HG03103 (cell line): ENCODE results near the gene RPS19BP1.

Source experiments
- ATAC-seq: cut with Tn5 transposase; IDR thresholded peaks from one replicate; pipeline ENCODE4 v1.9.1; 2021; ENCODE audit warnings: low read depth; ENCODE audit not compliant: unreplicated experiment

The RPS19BP1 gene

GRCh38 chr22:39532215-39533073, at the start of gene RPS19BP1:
Gene RPS19BP1, minus strand, starts transcription at chr22:39532748. Its CDS starts 10 bp downstream, at chr22:39532738.
- ATAC-seq: peak; percentile 70

GRCh38 chr22:39581303-39581702, 48.8 kb upstream of the RPS19BP1 start:
- ATAC-seq: no peak

GRCh38 chr22:39580795-39581194, 48.2 kb upstream of the RPS19BP1 start:
- no peak for ATAC-seq

- no peak for ATAC-seq
These were observed 47.5 kb upstream of the RPS19BP1 start for GRCh38 chr22:39580006-39580441.

GRCh38 chr22:39577900-39578299, 45.4 kb upstream of the RPS19BP1 start:
- ATAC-seq: no peak

- ATAC-seq: no peak
These were observed 44.8 kb upstream of the RPS19BP1 start for GRCh38 chr22:39577366-39577765.

- no peak for ATAC-seq
These were observed 43.5 kb upstream of the RPS19BP1 start for GRCh38 chr22:39576027-39576426.

- ATAC-seq: no peak
These were observed 42.9 kb upstream of the RPS19BP1 start for GRCh38 chr22:39575552-39575825.

GRCh38 chr22:39574779-39575551, 42.4 kb upstream of the RPS19BP1 start:
- no peak for ATAC-seq

GRCh38 chr22:39571538-39571937, 39.0 kb upstream of the RPS19BP1 start:
- ATAC-seq: no peak

- no peak for ATAC-seq
These were observed 38.1 kb upstream of the RPS19BP1 start, which contains the start of gene CACNA1I for GRCh38 chr22:39570665-39571064. Gene CACNA1I, plus strand, starts transcription at chr22:39570753. Its CDS starts 0 bp downstream, at chr22:39570753.

GRCh38 chr22:39570226-39570625, 37.7 kb upstream of the RPS19BP1 start:
- no peak for ATAC-seq

- no peak for ATAC-seq
These were observed 36.5 kb upstream of the RPS19BP1 start for GRCh38 chr22:39569066-39569465.

- no peak for ATAC-seq
These were observed 35.9 kb upstream of the RPS19BP1 start for GRCh38 chr22:39568278-39568981.

GRCh38 chr22:39567135-39567946, 34.8 kb upstream of the RPS19BP1 start:
- ATAC-seq: no peak

GRCh38 chr22:39565414-39565944, 32.9 kb upstream of the RPS19BP1 start:
- no peak for ATAC-seq

GRCh38 chr22:39563571-39564428, 31.3 kb upstream of the RPS19BP1 start:
- ATAC-seq: no peak

GRCh38 chr22:39562839-39563489, 30.4 kb upstream of the RPS19BP1 start:
- no peak for ATAC-seq

- ATAC-seq: no peak
These were observed 27.6 kb upstream of the RPS19BP1 start for GRCh38 chr22:39560127-39560526.
